IMR-90 (cell line): ENCODE data around the gene RHOC.

Experiments
- BHLHE40 ChIP-seq: fragments of 150-350 bp; IDR thresholded peaks from 2 replicates; pipeline ENCODE4 v1.6.1; 2016; ENCODE audit warnings: mild to moderate bottlenecking, low read depth, low read length
- POLR2A ChIP-seq: IDR thresholded peaks from 2 replicates; pipeline ENCODE4 v1.6.1; 2012; ENCODE audit warnings: mild to moderate bottlenecking, low read depth, low read length
- RAD21 ChIP-seq: IDR thresholded peaks from 2 replicates; pipeline ENCODE4 v1.6.1; 2012; ENCODE audit warnings: low read length, improper control_type of control experiment
- SMC3 ChIP-seq: fragments of 150-350 bp; IDR thresholded peaks from 2 replicates; pipeline ENCODE4 v1.6.1; 2016; ENCODE audit warnings: low read depth, mild to moderate bottlenecking, antibody characterized with exemption, low read length, moderate library complexity
- TF ChIP-seq, protein P1 (sequence below): conservative IDR thresholded peaks from 2 replicates; pipeline ENCODE4 v1.5.1; 2012; ENCODE audit warnings: mild to moderate bottlenecking, low read depth, low read length, improper control_type of control experiment

DNA sequence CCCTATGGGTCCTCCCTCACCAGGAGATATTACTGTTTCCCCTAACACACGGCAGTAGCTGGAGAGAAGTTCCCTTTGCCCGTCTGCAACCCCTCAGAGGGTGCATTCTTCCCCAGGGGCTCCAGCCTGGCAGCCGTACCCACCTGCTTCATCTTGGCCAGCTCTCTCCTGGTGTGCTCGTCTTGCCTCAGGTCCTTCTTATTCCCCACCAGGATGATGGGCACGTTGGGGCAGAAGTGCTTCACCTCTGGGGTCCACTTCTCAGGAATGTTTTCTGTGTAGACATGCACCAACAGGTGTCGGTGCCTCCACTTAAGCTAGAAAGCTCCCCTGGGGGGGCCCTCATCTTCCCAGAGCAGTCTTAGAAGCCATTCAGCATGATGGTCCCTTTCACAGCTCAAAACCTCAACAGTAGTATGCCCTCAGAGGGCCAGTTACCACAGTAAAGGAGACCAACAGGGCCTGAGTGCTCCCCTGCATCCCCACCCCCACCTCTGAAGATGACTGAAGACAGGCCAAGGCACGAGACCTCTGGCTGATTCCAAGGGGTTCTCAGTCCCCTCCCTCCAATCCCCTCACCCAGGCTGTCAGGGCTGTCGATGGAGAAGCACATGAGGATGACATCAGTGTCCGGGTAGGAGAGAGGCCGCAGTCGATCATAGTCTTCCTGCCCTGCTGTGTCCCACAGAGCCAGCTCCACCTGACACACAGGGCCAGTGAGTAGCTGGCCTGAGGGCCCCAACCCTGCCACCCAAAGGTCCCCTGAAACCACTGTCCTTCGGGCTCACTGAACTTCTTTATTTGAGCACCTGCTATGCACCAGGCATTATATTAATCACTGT is 4.3 kb downstream of the RHOC start:
- TF ChIP-seq POLR2A (no peak), BHLHE40 (no peak), SMC3 (no peak), RAD21 (no peak)
- TF ChIP-seq, protein P1, sequence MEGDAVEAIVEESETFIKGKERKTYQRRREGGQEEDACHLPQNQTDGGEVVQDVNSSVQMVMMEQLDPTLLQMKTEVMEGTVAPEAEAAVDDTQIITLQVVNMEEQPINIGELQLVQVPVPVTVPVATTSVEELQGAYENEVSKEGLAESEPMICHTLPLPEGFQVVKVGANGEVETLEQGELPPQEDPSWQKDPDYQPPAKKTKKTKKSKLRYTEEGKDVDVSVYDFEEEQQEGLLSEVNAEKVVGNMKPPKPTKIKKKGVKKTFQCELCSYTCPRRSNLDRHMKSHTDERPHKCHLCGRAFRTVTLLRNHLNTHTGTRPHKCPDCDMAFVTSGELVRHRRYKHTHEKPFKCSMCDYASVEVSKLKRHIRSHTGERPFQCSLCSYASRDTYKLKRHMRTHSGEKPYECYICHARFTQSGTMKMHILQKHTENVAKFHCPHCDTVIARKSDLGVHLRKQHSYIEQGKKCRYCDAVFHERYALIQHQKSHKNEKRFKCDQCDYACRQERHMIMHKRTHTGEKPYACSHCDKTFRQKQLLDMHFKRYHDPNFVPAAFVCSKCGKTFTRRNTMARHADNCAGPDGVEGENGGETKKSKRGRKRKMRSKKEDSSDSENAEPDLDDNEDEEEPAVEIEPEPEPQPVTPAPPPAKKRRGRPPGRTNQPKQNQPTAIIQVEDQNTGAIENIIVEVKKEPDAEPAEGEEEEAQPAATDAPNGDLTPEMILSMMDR = no peak
